K562 (cell line): Measurements from ENCODE around the gene RETN. TPM values are rescaled to one million over a fixed set of nuclear protein-coding genes. Genes with fewer than 3 reads are reported as not detected.

Source experiments
- BMI1 ChIP-seq: fragments of 150-350 bp; IDR thresholded peaks from 2 replicates; pipeline ENCODE4 v1.6.1; 2014; ENCODE audit warnings: low read length
- HEY1 ChIP-seq: fragments of 250-450 bp; sonication (Bioruptor Pico); IDR thresholded peaks from 2 replicates; pipeline ENCODE4 v1.5.0; 2020; ENCODE audit warnings: mild to moderate bottlenecking, moderate library complexity, borderline replicate concordance
- HIVEP1 ChIP-seq: fragments of 250-450 bp; sonication (Bioruptor Pico); IDR thresholded peaks from 2 replicates; pipeline ENCODE4 v1.4.0; 2020; ENCODE audit warnings: mild to moderate bottlenecking
- HNRNPLL ChIP-seq: fragments of 200-400 bp; formaldehyde crosslinking; IDR thresholded peaks from 2 replicates; pipeline ENCODE4 v1.6.1; 2017; ENCODE audit warnings: low read length, low read depth, mild to moderate bottlenecking; ENCODE audit not compliant: poor library complexity, severe bottlenecking
- HNRNPUL1 ChIP-seq: fragments of 200-400 bp; formaldehyde crosslinking; IDR thresholded peaks from 2 replicates; pipeline ENCODE4 v1.6.1; 2017; ENCODE audit warnings: low read length
- ILK ChIP-seq: fragments of 450-650 bp; IDR thresholded peaks from 2 replicates; pipeline ENCODE4 v1.6.1; 2016; ENCODE audit warnings: missing genetic modification characterization, low read depth, mild to moderate bottlenecking, missing compliant biosample characterization, moderate library complexity, borderline replicate concordance
- KHSRP ChIP-seq: fragments of 450-650 bp; IDR thresholded peaks from 2 replicates; pipeline ENCODE4 v1.6.1; 2017
- KLF16 ChIP-seq: IDR thresholded peaks from 2 replicates; pipeline ENCODE4 v1.6.1; 2016; ENCODE audit warnings: antibody characterized with exemption
- MCM3 ChIP-seq: fragments of 450-650 bp; IDR thresholded peaks from 2 replicates; pipeline ENCODE4 v1.6.1; 2016
- NCOA6 ChIP-seq: fragments of 450-650 bp; IDR thresholded peaks from 2 replicates; pipeline ENCODE4 v1.6.1; 2017; ENCODE audit warnings: mild to moderate bottlenecking
- NONO ChIP-seq, 2 experiments: fragments of 200-400 bp in 1 of 2; fragments of 450-650 bp in 1 of 2; formaldehyde crosslinking in 1 of 2; IDR thresholded peaks; 2 replicates each; pipeline ENCODE4 v1.6.1; 2017; ENCODE audit warnings: low read depth in 2 of 2, mild to moderate bottlenecking in 2 of 2, moderate library complexity in 2 of 2, low read length in 1 of 2
- RBM15 ChIP-seq: fragments of 200-400 bp; formaldehyde crosslinking; IDR thresholded peaks from 2 replicates; pipeline ENCODE4 v1.6.1; 2018; ENCODE audit warnings: mild to moderate bottlenecking, low read length, moderate library complexity; ENCODE audit not compliant: insufficient read depth
- RBM22 ChIP-seq: fragments of 200-400 bp; formaldehyde crosslinking; IDR thresholded peaks from 2 replicates; pipeline ENCODE4 v1.6.1; 2018; ENCODE audit warnings: low read length, low read depth; ENCODE audit not compliant: poor library complexity, severe bottlenecking
- SETDB1 ChIP-seq: IDR thresholded peaks from one replicate; pipeline ENCODE4 v1.6.1; 2012; ENCODE audit warnings: low read length, control low read depth, inconsistent platforms
- SMAD4 ChIP-seq: fragments of 250-450 bp; sonication (Bioruptor Pico); conservative IDR thresholded peaks from 2 replicates; pipeline ENCODE4 v1.8.0; 2021; ENCODE audit warnings: inconsistent platforms, mild to moderate bottlenecking, moderate library complexity
- TFE3 ChIP-seq: fragments of 450-650 bp; formaldehyde crosslinking; IDR thresholded peaks from 2 replicates; pipeline ENCODE4 v1.4.0; 2020; ENCODE audit warnings: mild to moderate bottlenecking, mixed read lengths
- ZBTB17 ChIP-seq: fragments of 450-650 bp; formaldehyde crosslinking; IDR thresholded peaks from 2 replicates; pipeline ENCODE4 v1.4.0; 2020; ENCODE audit warnings: mild to moderate bottlenecking
- ZNF511 ChIP-seq: sonication (generic); formaldehyde crosslinking; IDR thresholded peaks from 2 replicates; pipeline ENCODE4 v1.8.0; 2022; ENCODE audit warnings: mild to moderate bottlenecking, missing genetic modification reagents
- polyA plus RNA-seq, 8 experiments: library from polyadenylated mRNA; depleted of rRNA in 4 of 8; stranded (reverse) in 5 of 8; unstranded in 3 of 8; fragments of >200 nt; fragmentation: Nextera tagmentation in 2 of 8; fragmentation: Illumina TruSeq in 1 of 8; extraction: Ambion mirVana in 2 of 8; extraction: Trizol in 1 of 8; gene quantifications; 2 replicates each; pipeline versions ENCODE4 v1.2.1 to v1.2.3, GENCODE V29; 2011 to 2014; ENCODE audit warnings: inconsistent platforms in 1 of 8, missing spikeins in 1 of 8
- total RNA-seq, 7 experiments: library from RNA; depleted of rRNA in 6 of 7; stranded (reverse); fragments of >200 nt in 6 of 7; fragmentation: Illumina TruSeq in 2 of 7; extraction: Trizol in 2 of 7; gene quantifications; 2 replicates each; pipeline versions ENCODE4 v1.2.1 to v1.2.3, GENCODE V29; 2011 to 2021; ENCODE audit warnings: low replicate concordance in 1 of 7
- TF ChIP-seq, protein P1 (sequence below): fragments of 450-650 bp; IDR thresholded peaks from 2 replicates; pipeline ENCODE4 v1.6.1; 2016; ENCODE audit warnings: mild to moderate bottlenecking
- TF ChIP-seq, protein P2 (sequence below): sonication (generic); IDR thresholded peaks from 2 replicates; pipeline ENCODE4 v1.6.1; 2016

RETN gene
- total and polyA plus RNA-seq, 9 of the 15 experiments (the other 6 are each of a cell fraction or from before 2014, with no cell fraction given): not detected

- no peak for TF ChIP-seq TFE3 (CRISPR knock-in tag)
- TF ChIP-seq BMI1: no peak
- TF ChIP-seq, protein P1, sequence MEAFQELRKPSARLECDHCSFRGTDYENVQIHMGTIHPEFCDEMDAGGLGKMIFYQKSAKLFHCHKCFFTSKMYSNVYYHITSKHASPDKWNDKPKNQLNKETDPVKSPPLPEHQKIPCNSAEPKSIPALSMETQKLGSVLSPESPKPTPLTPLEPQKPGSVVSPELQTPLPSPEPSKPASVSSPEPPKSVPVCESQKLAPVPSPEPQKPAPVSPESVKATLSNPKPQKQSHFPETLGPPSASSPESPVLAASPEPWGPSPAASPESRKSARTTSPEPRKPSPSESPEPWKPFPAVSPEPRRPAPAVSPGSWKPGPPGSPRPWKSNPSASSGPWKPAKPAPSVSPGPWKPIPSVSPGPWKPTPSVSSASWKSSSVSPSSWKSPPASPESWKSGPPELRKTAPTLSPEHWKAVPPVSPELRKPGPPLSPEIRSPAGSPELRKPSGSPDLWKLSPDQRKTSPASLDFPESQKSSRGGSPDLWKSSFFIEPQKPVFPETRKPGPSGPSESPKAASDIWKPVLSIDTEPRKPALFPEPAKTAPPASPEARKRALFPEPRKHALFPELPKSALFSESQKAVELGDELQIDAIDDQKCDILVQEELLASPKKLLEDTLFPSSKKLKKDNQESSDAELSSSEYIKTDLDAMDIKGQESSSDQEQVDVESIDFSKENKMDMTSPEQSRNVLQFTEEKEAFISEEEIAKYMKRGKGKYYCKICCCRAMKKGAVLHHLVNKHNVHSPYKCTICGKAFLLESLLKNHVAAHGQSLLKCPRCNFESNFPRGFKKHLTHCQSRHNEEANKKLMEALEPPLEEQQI: no peak
- no peak for TF ChIP-seq RBM15
- no peak for TF ChIP-seq ILK
- TF ChIP-seq RBM22: peak; percentile 59
- TF ChIP-seq NCOA6: peak; percentile 81
- no peak for TF ChIP-seq NONO (IDR thresholded peaks at IDR 0.05; ENCODE audit: low read depth in 2 of 2, low read length in 1 of 2)
- TF ChIP-seq, protein P2, sequence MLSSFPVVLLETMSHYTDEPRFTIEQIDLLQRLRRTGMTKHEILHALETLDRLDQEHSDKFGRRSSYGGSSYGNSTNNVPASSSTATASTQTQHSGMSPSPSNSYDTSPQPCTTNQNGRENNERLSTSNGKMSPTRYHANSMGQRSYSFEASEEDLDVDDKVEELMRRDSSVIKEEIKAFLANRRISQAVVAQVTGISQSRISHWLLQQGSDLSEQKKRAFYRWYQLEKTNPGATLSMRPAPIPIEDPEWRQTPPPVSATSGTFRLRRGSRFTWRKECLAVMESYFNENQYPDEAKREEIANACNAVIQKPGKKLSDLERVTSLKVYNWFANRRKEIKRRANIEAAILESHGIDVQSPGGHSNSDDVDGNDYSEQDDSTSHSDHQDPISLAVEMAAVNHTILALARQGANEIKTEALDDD: no peak
- TF ChIP-seq HIVEP1 (CRISPR knock-in tag): no peak
- TF ChIP-seq ZNF511: no peak
- TF ChIP-seq HNRNPUL1: no peak
- TF ChIP-seq ZBTB17 (CRISPR knock-in tag): peak; percentile 92
- no peak for TF ChIP-seq MCM3
- TF ChIP-seq SETDB1: no peak
- no peak for TF ChIP-seq HNRNPLL
- no peak for TF ChIP-seq KHSRP
- TF ChIP-seq HEY1 (CRISPR knock-in tag): no peak
- no peak for TF ChIP-seq KLF16
- TF ChIP-seq SMAD4 (CRISPR knock-in tag): 0 out of 2 replicates have a peak, but pooled peaks have one; percentile 27
These were observed 32.0 kb upstream of the RETN start, which contains the start of gene STXBP2 (continued) for GRCh38 chr19:7636691-7637373.
